Measurements from ENCODE around the gene APLN.

DNA sequence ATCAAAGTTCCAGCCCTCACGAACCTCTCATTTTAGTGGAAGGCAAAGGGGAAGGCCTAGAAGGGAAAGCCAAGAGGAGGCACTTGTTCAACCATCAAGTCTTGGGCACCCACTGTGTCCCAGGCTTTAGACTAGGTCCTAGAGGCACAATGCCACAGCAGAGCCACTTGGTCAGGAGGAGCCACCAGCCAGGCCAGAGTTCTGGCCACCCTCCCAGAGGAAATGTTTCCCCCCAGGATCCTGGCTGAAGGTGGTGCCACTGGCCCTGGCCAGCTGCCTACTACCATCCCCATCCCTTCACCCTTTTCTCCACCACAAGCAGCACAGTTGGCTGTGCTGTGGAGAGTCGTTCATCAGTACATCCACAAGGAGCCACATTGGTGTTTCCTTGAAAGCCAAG is 49.7 kb upstream of the APLN start:
- no peak for TF ChIP-seq CTCF (conservative IDR thresholded peaks at IDR 0.05; ENCODE audit: low read depth, low read length)
- no peak for TF ChIP-seq EZH2 (IDR thresholded peaks at IDR 0.05; ENCODE audit: low read length, unreplicated experiment)
- no peak for TF ChIP-seq EZH2phosphoT487 (IDR thresholded peaks at IDR 0.05; ENCODE audit: borderline replicate concordance, low read length)
